HepG2 (cell line): ENCODE data around the gene LSS. TPM values are rescaled to one million over a fixed set of nuclear protein-coding genes. Genes with fewer than 3 reads are reported as not detected.

Experiments
- ATAC-seq: fragments of 200-7000 bp; cut with Tn5 transposase; 3 replicates; pipeline ENCODE4 v1.9.1; 2020; ENCODE audit warnings: mild to moderate bottlenecking, moderate library complexity
- BruUV-seq: library from RNA; stranded (reverse); fragments of 400-500 nt; replicated peaks from 2 replicates; lab custom pipeline; 2021; lab: Mats Ljungman, UMichigan
- CTCF ChIA-PET: fragments of 300-600 bp; formaldehyde crosslinking; extraction: SDS; loops from one replicate; lab custom pipeline; 2021; ENCODE audit warnings: low total read pairs, inconsistent platforms, low intra/inter-chr PET ratio; lab: Yijun Ruan, JAX
- POLR2A ChIA-PET: fragments of 350-600 bp; sonication (Branson Sonifier 250); formaldehyde crosslinking; loops from one replicate; lab custom pipeline; 2020; ENCODE audit warnings: antibody characterized with exemption, inconsistent platforms; lab: Yijun Ruan, JAX
- DNase-seq: peaks from one replicate; pipeline ENCODE4 v3.0.0-alpha.2; 2015; ENCODE audit warnings: low spot score
- FAIRE-seq: peaks from 3 replicates; lab custom pipeline; 2011; peaks lifted over from hg19 to GRCh38; lab: Jason Lieb, UNC
- H2AFZ ChIP-seq: one replicate; pipeline ENCODE4 v1.6.1; 2011; ENCODE audit warnings: low read length, inconsistent platforms
- H3K27ac ChIP-seq: fragments of 300-600 bp; 3 replicates; pipeline ENCODE4 v1.8.0; 2011; ENCODE audit warnings: mixed run types, mild to moderate bottlenecking, mixed read lengths, low read length, inconsistent platforms; ENCODE audit not compliant: insufficient read depth; ENCODE audit errors: extremely low read length
- H3K27me3 ChIP-seq, 2 experiments: fragments of 200-600 bp in 1 of 2; 2 replicates in 1 of 2; 3 replicates in 1 of 2; pipeline versions ENCODE4 v1.6.0 to v1.8.0; 2011; ENCODE audit warnings: low read length in 2 of 2, mild to moderate bottlenecking in 2 of 2, moderate library complexity in 2 of 2, inconsistent platforms in 1 of 2; ENCODE audit not compliant: insufficient read depth in 2 of 2, control insufficient read depth in 1 of 2
- H3K36me3 ChIP-seq, 2 experiments: fragments of 200-600 bp in 1 of 2; replicated peaks in 1 of 2; 2 replicates in 1 of 2; 3 replicates in 1 of 2; pipeline versions ENCODE4 v1.5.1 to v1.8.0; 2011; ENCODE audit warnings: low read length in 2 of 2, inconsistent platforms in 1 of 2; ENCODE audit not compliant: insufficient read depth in 2 of 2, control insufficient read depth in 1 of 2
- H3K4me1 ChIP-seq: 2 replicates; pipeline ENCODE4 v1.5.1; 2012; ENCODE audit warnings: low read length, inconsistent platforms; ENCODE audit not compliant: insufficient read depth
- H3K4me2 ChIP-seq: 2 replicates; pipeline ENCODE4 v1.6.0; 2011; ENCODE audit warnings: low read depth, low read length, inconsistent platforms
- H3K4me3 ChIP-seq, 3 experiments: fragments of 200-600 bp in 1 of 3; sonication (generic), shearing (Covaris generic) in 1 of 3; replicated peaks in 1 of 3; 2 replicates each; pipeline ENCODE4 v1.5.1; 2011 to 2016; ENCODE audit warnings: low read length in 3 of 3, inconsistent platforms in 2 of 3, low read depth in 2 of 3, mild to moderate bottlenecking in 2 of 3, control low read depth in 1 of 3, mixed read lengths in 1 of 3; ENCODE audit not compliant: insufficient read depth in 1 of 3
- H3K79me2 ChIP-seq: one replicate; pipeline ENCODE4 v1.6.1; 2011; ENCODE audit warnings: low read length, inconsistent platforms; ENCODE audit not compliant: insufficient read depth
- H3K9ac ChIP-seq: 2 replicates; pipeline ENCODE4 v1.6.0; 2011; ENCODE audit warnings: mild to moderate bottlenecking, low read depth, low read length, inconsistent platforms; ENCODE audit not compliant: insufficient read depth
- H3K9me3 ChIP-seq: 2 replicates; pipeline ENCODE4 v1.5.1; 2012; ENCODE audit warnings: mild to moderate bottlenecking, low read length
- H4K20me1 ChIP-seq: 2 replicates; pipeline ENCODE4 v1.6.0; 2011; ENCODE audit warnings: inconsistent platforms, mild to moderate bottlenecking, low read length, moderate library complexity; ENCODE audit not compliant: insufficient read depth
- ZNF431 ChIP-seq: sonication (generic); formaldehyde crosslinking; IDR thresholded peaks from 2 replicates; pipeline ENCODE4 v1.9.0; 2022; ENCODE audit warnings: missing genetic modification reagents, low read depth, mild to moderate bottlenecking, borderline replicate concordance
- WGBS: methylation state at CpG from one replicate; pipeline ENCODE4 v1.1.6; 2017; ENCODE audit warnings: low lambda C conversion rate; 5-methylcytosine and 5-hydroxymethylcytosine counted together
- in situ Hi-C: cut with HindIII; loops from 2 replicates; pipeline ENCODE4 v1.10.0; 2017; ENCODE audit warnings: low pct_unique_long_range_greater_than_20kb; ENCODE audit not compliant: extremely low pct_ligation_motif_present
- intact Hi-C: fragments of 100-400 bp; cut with micrococcal nuclease; formaldehyde crosslinking; loops from one replicate; pipeline ENCODE4 v1.10.0; 2022; ENCODE audit not compliant: unreplicated experiment
- polyA plus RNA-seq, 8 experiments: library from polyadenylated mRNA; depleted of rRNA in 3 of 8; stranded (reverse) in 7 of 8; unstranded in 1 of 8; fragments of >200 nt; fragmentation: Illumina TruSeq in 4 of 8; extraction: Trizol in 4 of 8; gene quantifications; 2 replicates each; pipeline versions ENCODE4 v1.2.1 to v1.2.3, GENCODE V29; 2011 to 2016; ENCODE audit warnings: low read depth in 4 of 8, missing spikeins in 1 of 8, mixed read lengths in 1 of 8; ENCODE audit not compliant: insufficient read depth in 1 of 8
- total RNA-seq, 5 experiments: library from RNA; depleted of rRNA; stranded (reverse); fragments of >200 nt; fragmentation: Illumina TruSeq; extraction: Trizol; gene quantifications; 2 replicates each; pipeline ENCODE4 v1.2.3, GENCODE V29; 2016; ENCODE audit warnings: low read depth in 1 of 5
- TF ChIP-seq, protein P1 (sequence below): sonication (generic); formaldehyde crosslinking; IDR thresholded peaks from 2 replicates; pipeline ENCODE4 v1.4.0; 2020; ENCODE audit warnings: missing genetic modification reagents
- TF ChIP-seq, protein P2 (sequence below): sonication (generic); formaldehyde crosslinking; IDR thresholded peaks from 2 replicates; pipeline ENCODE4 v1.5.1; 2020; ENCODE audit warnings: missing genetic modification reagents, mild to moderate bottlenecking, borderline replicate concordance
- TF ChIP-seq, protein P3 (sequence below): sonication (generic); formaldehyde crosslinking; IDR thresholded peaks from 2 replicates; pipeline ENCODE4 v1.5.1; 2020; ENCODE audit warnings: missing genetic modification reagents, mild to moderate bottlenecking, borderline replicate concordance

LSS gene
- total and polyA plus RNA-seq, 2 of the 13 experiments (the other 11 are each of a cell fraction or from before 2014, with no cell fraction given): 72.6 to 113 TPM

DNA sequence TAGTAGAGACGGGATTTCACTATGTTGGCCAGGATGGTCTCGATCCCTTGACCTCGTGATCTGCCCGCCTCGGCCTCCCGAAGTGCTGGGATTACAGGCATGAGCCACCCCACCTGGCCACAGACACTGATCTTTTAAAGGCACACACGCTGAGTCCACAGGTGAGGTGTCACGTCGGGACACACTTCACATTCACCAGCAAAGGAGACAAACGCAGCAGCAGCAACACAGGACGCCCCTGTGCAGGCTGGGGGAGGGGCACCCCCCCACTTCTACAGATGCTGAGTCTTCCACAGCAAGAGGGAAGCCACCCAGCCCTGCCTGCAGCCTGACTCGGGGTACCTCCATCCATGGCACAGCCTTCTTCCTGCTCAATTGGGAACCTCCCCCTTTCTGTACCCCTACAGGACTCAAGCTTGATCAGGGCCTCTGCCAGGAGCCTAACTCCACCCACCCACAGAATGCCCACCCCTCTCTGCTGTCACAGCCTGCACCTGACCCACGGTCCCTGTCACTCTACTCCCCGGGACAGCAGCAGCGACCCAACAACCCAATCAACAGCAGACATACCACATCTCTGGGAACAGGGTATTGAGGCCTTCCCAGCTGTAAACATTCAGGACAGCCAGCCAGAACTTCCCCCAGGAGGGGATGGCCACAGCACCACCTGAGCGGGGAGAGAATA is 9.5 kb downstream of the LSS start:
- Histone ChIP-seq H3K9me3 (no peaks in the 10 kb centered on the region), H3K4me2 (no peak overlapping the region), H3K27me3 (no peaks in the 10 kb centered on the region), H3K36me3 (peaks cover 14 to 74% of the 10 kb centered on the region in 2 experiments), H3K79me2 (peaks cover 41% of the 10 kb centered on the region), H3K4me3 (no peak overlapping the region), H3K9ac (no peak overlapping the region), H3K27ac (no peak overlapping the region), H3K4me1 (peaks cover 4% of the 10 kb centered on the region), H4K20me1 (peaks cover 8% of the 10 kb centered on the region; the same call in 1 of the 2 replicates), H2AFZ (no peak overlapping the region)
- CTCF ChIA-PET: no interaction called here
- FAIRE-seq (no peak), ATAC-seq (no peak), DNase-seq (no peak)
- POLR2A ChIA-PET: no interaction called here
- in situ Hi-C loops (no loop called here), intact Hi-C loops (no loop called here)
- no TSS peak for BruUV-seq
- 97% methylated on average over 15 of the region's 16 CpGs for WGBS
- TF ChIP-seq, protein P1, sequence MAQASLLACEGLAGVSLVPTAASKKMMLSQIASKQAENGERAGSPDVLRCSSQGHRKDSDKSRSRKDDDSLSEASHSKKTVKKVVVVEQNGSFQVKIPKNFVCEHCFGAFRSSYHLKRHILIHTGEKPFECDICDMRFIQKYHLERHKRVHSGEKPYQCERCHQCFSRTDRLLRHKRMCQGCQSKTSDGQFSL (CRISPR knock-in tag): 0 out of 2 replicates have a peak, but pooled peaks have one; percentile 36
- TF ChIP-seq, protein P2, sequence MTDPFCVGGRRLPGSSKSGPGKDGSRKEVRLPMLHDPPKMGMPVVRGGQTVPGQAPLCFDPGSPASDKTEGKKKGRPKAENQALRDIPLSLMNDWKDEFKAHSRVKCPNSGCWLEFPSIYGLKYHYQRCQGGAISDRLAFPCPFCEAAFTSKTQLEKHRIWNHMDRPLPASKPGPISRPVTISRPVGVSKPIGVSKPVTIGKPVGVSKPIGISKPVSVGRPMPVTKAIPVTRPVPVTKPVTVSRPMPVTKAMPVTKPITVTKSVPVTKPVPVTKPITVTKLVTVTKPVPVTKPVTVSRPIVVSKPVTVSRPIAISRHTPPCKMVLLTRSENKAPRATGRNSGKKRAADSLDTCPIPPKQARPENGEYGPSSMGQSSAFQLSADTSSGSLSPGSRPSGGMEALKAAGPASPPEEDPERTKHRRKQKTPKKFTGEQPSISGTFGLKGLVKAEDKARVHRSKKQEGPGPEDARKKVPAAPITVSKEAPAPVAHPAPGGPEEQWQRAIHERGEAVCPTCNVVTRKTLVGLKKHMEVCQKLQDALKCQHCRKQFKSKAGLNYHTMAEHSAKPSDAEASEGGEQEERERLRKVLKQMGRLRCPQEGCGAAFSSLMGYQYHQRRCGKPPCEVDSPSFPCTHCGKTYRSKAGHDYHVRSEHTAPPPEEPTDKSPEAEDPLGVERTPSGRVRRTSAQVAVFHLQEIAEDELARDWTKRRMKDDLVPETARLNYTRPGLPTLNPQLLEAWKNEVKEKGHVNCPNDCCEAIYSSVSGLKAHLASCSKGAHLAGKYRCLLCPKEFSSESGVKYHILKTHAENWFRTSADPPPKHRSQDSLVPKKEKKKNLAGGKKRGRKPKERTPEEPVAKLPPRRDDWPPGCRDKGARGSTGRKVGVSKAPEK (CRISPR knock-in tag): no peak
- TF ChIP-seq, protein P3, sequence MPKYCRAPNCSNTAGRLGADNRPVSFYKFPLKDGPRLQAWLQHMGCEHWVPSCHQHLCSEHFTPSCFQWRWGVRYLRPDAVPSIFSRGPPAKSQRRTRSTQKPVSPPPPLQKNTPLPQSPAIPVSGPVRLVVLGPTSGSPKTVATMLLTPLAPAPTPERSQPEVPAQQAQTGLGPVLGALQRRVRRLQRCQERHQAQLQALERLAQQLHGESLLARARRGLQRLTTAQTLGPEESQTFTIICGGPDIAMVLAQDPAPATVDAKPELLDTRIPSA (CRISPR knock-in tag): no peak
- no peak for TF ChIP-seq ZNF431
